B cell (primary cell): Measurements from ENCODE around the gene HEPACAM2. TPM values are rescaled to one million over a fixed set of nuclear protein-coding genes. Genes with fewer than 3 reads are reported as not detected.

ENCODE experiments used
- ATAC-seq: fragments of 200-7000 bp; cut with Tn5 transposase; one replicate; pipeline ENCODE4 v1.10.0; 2021; ENCODE audit warnings: low read depth, mild to moderate bottlenecking, moderate number of reproducible peaks, moderate library complexity
- CTCF ChIA-PET: fragments of 350-600 bp; sonication (Branson Sonifier 250); formaldehyde crosslinking; loops from one replicate; lab custom pipeline; 2021; ENCODE audit warnings: antibody characterized with exemption, inconsistent platforms; lab: Charles Lee
- POLR2A ChIA-PET: fragments of 350-600 bp; sonication (Branson Sonifier 250); formaldehyde crosslinking; loops from one replicate; lab custom pipeline; 2021; ENCODE audit warnings: antibody characterized with exemption; lab: Charles Lee
- DNase-seq: peaks from one replicate; pipeline ENCODE4 v3.0.0; 2013
- H2AFZ ChIP-seq: 2 replicates; pipeline ENCODE4 v1.6.1; 2012; ENCODE audit warnings: mild to moderate bottlenecking, low read depth, low read length; ENCODE audit not compliant: insufficient read depth, poor library complexity, severe bottlenecking
- H3K27ac ChIP-seq, 2 donors: 1 replicate in 1 of 2; 2 replicates in 1 of 2; pipeline ENCODE4 v1.5.1; 2012 to 2013; ENCODE audit warnings: low read length in 2 of 2, mild to moderate bottlenecking in 2 of 2, moderate library complexity in 1 of 2
- H3K27me3 ChIP-seq, 4 experiments: fragments of 200-600 bp in 1 of 4; sonication (generic) in 1 of 4; replicated peaks in 1 of 4; 1 replicate in 2 of 4; 2 replicates in 2 of 4; pipeline versions ENCODE4 v1.6.1 to v1.7.0; 2013 to 2016; ENCODE audit warnings: low read length in 3 of 4, mild to moderate bottlenecking in 2 of 4, mixed read lengths in 1 of 4, moderate library complexity in 1 of 4; ENCODE audit not compliant: insufficient read depth in 4 of 4, control insufficient read depth in 3 of 4; ENCODE audit errors: control extremely low read depth in 1 of 4
- H3K36me3 ChIP-seq, 2 experiments: replicated peaks in 1 of 2; 1 replicate in 1 of 2; 2 replicates in 1 of 2; pipeline versions ENCODE4 v1.6.1 to v1.7.1; 2013; ENCODE audit warnings: low read length in 1 of 2; ENCODE audit not compliant: insufficient read depth in 2 of 2, control insufficient read depth in 1 of 2; ENCODE audit errors: control extremely low read depth in 1 of 2, extremely low read depth in 1 of 2
- H3K4me1 ChIP-seq, 2 donors: fragments of 200-600 bp in 1 of 2; sonication (generic) in 1 of 2; 1 replicate in 1 of 2; 2 replicates in 1 of 2; pipeline versions ENCODE4 v1.5.1 to v1.6.1; 2013 to 2017; ENCODE audit warnings: low read length in 2 of 2; ENCODE audit not compliant: control insufficient read depth in 2 of 2, insufficient read depth in 2 of 2
- H3K4me2 ChIP-seq: replicated peaks from 2 replicates; pipeline ENCODE3; 2012; ENCODE audit warnings: mild to moderate bottlenecking, low read depth, low read length; ENCODE audit not compliant: poor library complexity, severe bottlenecking
- H3K4me3 ChIP-seq, 5 experiments: fragments of 200-600 bp in 1 of 5; sonication (generic) in 1 of 5; 1 replicate in 3 of 5; 2 replicates in 2 of 5; pipeline versions ENCODE4 v1.5.1 to v1.7.0; 2011 to 2016; ENCODE audit warnings: low read length in 4 of 5, mild to moderate bottlenecking in 4 of 5, low read depth in 2 of 5, control low read depth in 1 of 5, moderate library complexity in 1 of 5; ENCODE audit not compliant: insufficient read depth in 1 of 5; ENCODE audit errors: control extremely low read depth in 1 of 5, extremely low read depth in 1 of 5
- H3K79me2 ChIP-seq: fragments of 200-600 bp; sonication (generic); one replicate; pipeline ENCODE4 v1.6.0; 2016; ENCODE audit warnings: low read length; ENCODE audit not compliant: control insufficient read depth, insufficient read depth
- H3K9ac ChIP-seq: fragments of 200-600 bp; sonication (generic); 2 replicates; pipeline ENCODE4 v1.6.1; 2017; ENCODE audit warnings: mild to moderate bottlenecking, low read length, moderate library complexity
- H3K9me3 ChIP-seq, 3 donors: one replicate each; pipeline versions ENCODE4 v1.6.1 to v1.7.1; 2013; ENCODE audit warnings: low read length in 2 of 3; ENCODE audit not compliant: control insufficient read depth in 2 of 3, insufficient read depth in 1 of 3; ENCODE audit errors: control extremely low read depth in 1 of 3
- H4K20me1 ChIP-seq: 2 replicates; pipeline ENCODE4 v1.6.0; 2012; ENCODE audit warnings: mild to moderate bottlenecking, low read length; ENCODE audit not compliant: insufficient read depth, control insufficient read depth, poor library complexity, severe bottlenecking
- H3K27ac Mint-ChIP-seq: one replicate; pipeline ENCODE4 v1.8.0; 2021; ENCODE audit warnings: mixed read lengths
- H3K27me3 Mint-ChIP-seq: one replicate; pipeline ENCODE4 v1.8.0; 2021; ENCODE audit warnings: mixed read lengths
- H3K4me1 Mint-ChIP-seq: one replicate; pipeline ENCODE4 v1.8.0; 2021; ENCODE audit warnings: mixed read lengths
- H3K4me3 Mint-ChIP-seq: one replicate; pipeline ENCODE4 v1.8.0; 2021; ENCODE audit warnings: mixed read lengths
- H3K9me3 Mint-ChIP-seq: one replicate; pipeline ENCODE4 v1.8.0; 2022; ENCODE audit warnings: mixed read lengths; ENCODE audit not compliant: insufficient read depth
- CTCF ChIP-seq: fragments of 200-600 bp; IDR thresholded peaks from one replicate; pipeline ENCODE4 v1.8.0; 2022; ENCODE audit warnings: antibody characterized with exemption, mild to moderate bottlenecking
- EZH2 ChIP-seq: IDR thresholded peaks from 2 replicates; pipeline ENCODE4 v1.6.1; 2012; ENCODE audit warnings: borderline replicate concordance, low read depth, mild to moderate bottlenecking, moderate library complexity, low read length; ENCODE audit not compliant: insufficient read depth, poor library complexity, severe bottlenecking
- WGBS: methylation state at CpG from one replicate; pipeline ENCODE4 v1.1.5; 2013; ENCODE audit warnings: missing lambda C conversion rate; ENCODE audit not compliant: insufficient coverage; 5-methylcytosine and 5-hydroxymethylcytosine counted together
- intact Hi-C: fragments of 100-400 bp; cut with micrococcal nuclease; formaldehyde crosslinking; loops from one replicate; pipeline ENCODE4 v1.10.0; 2022
- polyA plus RNA-seq: library from polyadenylated mRNA; depleted of rRNA; stranded (reverse); fragments of >200 nt; gene quantifications from 2 replicates; pipeline ENCODE4 v1.2.3, GENCODE V29; 2012
- total RNA-seq, 2 donors: library from RNA; stranded (reverse); fragments of 120-200 nt in 1 of 2; gene quantifications; 1 replicate in 1 of 2; 2 replicates in 1 of 2; pipeline versions ENCODE4 v1.2.3 to v1.2.4, GENCODE V29; 2013 to 2022

Gene HEPACAM2
- total and polyA plus RNA-seq, 2 donors (not counting 1 experiment from before 2014, with no cell fraction given): not detected

DNA sequence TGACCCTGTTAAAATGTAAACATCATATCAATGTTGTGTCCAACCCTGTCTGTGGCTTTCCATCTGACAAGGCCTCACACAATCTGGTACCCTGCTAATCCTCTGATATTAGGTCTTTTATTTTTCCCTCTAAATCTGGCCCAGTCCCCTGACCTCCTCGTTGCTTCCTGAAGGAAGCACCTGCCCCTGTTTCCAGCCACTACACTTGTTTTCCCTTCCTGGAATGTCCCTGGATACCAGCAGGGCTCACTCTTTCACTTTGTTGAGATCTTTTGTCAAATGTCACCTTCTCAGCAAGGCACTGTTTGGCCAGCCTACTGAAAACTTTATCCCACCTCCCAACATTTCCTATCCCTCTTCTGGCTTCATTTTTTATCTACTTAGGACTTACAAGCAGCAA, 80.2 kb downstream of the HEPACAM2 start:
- H3K27me3 Mint-ChIP-seq: no peaks in the 10 kb centered on the region
- Histone ChIP-seq H3K9me3 (no peaks in the 10 kb centered on the region), H3K4me3 (peak overlapping the region in 4 of 5 experiments; percentile 3 to 93 (median 38)), H3K36me3 (peaks cover 13 to 39% of the 10 kb centered on the region in 2 experiments), H3K9ac (peak overlapping the region; percentile 75), H2AFZ (no peak overlapping the region), H3K4me1 (peaks cover 39 to 46% of the 10 kb centered on the region in 2 donors), H3K27me3 (no peaks in the 10 kb centered on the region), H3K4me2 (peak overlapping the region; percentile 75), H3K27ac (peak overlapping the region; percentile 31 to 85), H3K79me2 (peaks cover 37% of the 10 kb centered on the region), H4K20me1 (peaks cover 3% of the 10 kb centered on the region)
- ChIA-PET POLR2A (no interaction called here), CTCF (interaction anchor here (1.5 kb wide), 1 partner anchor 10 kb away, joined by 3 read pairs; no protein-coding TSS in a partner anchor)
- TF ChIP-seq EZH2 (no peak), CTCF (no peak)
- H3K4me3 Mint-ChIP-seq: peak overlapping the region; percentile 90
- intact Hi-C loops: loop anchor here (2.0 to 5.0 kb wide), 2 partner anchors 49 to 83 kb away; no protein-coding TSS in a partner anchor
- no peak for ATAC-seq
- H3K27ac Mint-ChIP-seq: peak overlapping the region; percentile 53
- no peak for DNase-seq
- no peaks in the 10 kb centered on the region for H3K9me3 Mint-ChIP-seq
- H3K4me1 Mint-ChIP-seq: peaks cover 48% of the 10 kb centered on the region
- 32% methylated on average over 1 of the region's 1 CpG for WGBS

DNA sequence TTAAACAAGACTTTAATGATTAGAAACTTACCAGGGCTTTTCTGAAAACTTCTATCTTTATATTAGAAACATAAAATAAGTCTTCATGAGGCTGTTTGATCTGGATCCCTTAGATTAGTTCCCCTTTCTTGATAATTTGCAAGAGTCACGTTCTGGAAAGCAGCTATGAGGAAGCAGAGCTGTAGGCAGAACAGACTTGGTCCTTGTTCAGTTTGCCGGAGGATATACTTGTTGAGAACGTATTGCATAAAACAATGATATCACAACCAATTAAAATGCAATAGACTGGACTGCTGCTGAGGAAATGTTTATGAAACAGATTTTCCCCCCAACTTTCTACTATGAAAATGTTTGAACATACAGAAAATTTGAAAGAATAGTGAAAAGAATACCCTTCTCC, 80.9 kb downstream of the HEPACAM2 start:
- H3K27ac ChIP-seq: peak overlapping the region; percentile 31 to 85
- peak overlapping the region; percentile 75 for H3K9ac ChIP-seq
- no peaks in the 10 kb centered on the region for H3K27me3 ChIP-seq
- Mint-ChIP-seq H3K27me3 (no peaks in the 10 kb centered on the region), H3K27ac (peak overlapping the region; percentile 59), H3K9me3 (no peaks in the 10 kb centered on the region), H3K4me1 (peaks cover 42% of the 10 kb centered on the region), H3K4me3 (peak overlapping the region; percentile 90)
- peak overlapping the region in 4 of 5 experiments; percentile 18 to 93 (median 30) for H3K4me3 ChIP-seq
- peak; percentile 51 for DNase-seq
- ChIA-PET CTCF (interaction anchor here (1.5 to 2.4 kb wide), 3 partner anchors 9 to 83 kb away, joined by 3 to 6 read pairs (median 5); partner anchors contain the start of gene SAMD9), POLR2A (no interaction called here)
- intact Hi-C loops: loop anchor here (5.0 kb wide), 1 partner anchor 48 kb away; no protein-coding TSS in a partner anchor
- H3K36me3 ChIP-seq: peaks cover 17 to 45% of the 10 kb centered on the region in 2 experiments
- WGBS: no CpG with 5 or more reads among the region's 3 CpGs
- H3K9me3 ChIP-seq: no peaks in the 10 kb centered on the region
- peak overlapping the region; percentile 24 for H2AFZ ChIP-seq
- peaks cover 37% of the 10 kb centered on the region for H3K79me2 ChIP-seq
- ATAC-seq: peak; percentile 48
- peaks cover 3% of the 10 kb centered on the region for H4K20me1 ChIP-seq
- peak overlapping the region; percentile 75 for H3K4me2 ChIP-seq
- TF ChIP-seq EZH2 (no peak), CTCF (no peak)
- H3K4me1 ChIP-seq: peaks cover 32 to 39% of the 10 kb centered on the region in 2 donors
